ENCODE results near the gene ARIH1.
"Not testable (repeated sequence)": the region's sequence is repeated elsewhere in the genome, so short reads cannot be mapped to it uniquely, and the experiment has no call there.

Gene ARIH1

DNA sequence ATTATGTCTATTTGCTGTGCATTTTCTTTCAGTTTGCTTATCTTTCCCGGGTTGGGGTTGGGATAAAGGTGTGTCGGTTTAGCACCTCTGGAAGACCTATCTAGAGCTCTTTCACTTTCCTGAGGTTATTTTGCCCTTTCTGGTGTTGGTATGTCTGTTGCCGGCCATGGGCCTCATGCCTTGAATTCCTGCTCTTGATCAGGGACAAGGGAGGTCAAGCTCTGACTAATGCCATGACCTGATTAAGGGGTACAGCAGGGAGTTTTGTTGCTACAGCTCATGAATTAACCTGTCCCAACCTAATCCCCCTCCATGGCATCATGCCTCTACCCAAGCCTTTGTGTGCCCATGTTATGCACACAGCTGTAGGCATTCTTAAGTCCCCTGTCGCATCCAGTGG is 109.9 kb downstream of the ARIH1 start:
- H3K36me3 Mint-ChIP-seq = peaks cover 40% of the 10 kb centered on the region
- no peaks in the 10 kb centered on the region for H3K4me1 Mint-ChIP-seq
- no peak for DNase-seq
- no peaks in the 10 kb centered on the region for H3K27me3 Mint-ChIP-seq
- H3K4me3 Mint-ChIP-seq = no peak overlapping the region
- peaks cover 2% of the 10 kb centered on the region for H3K9me3 Mint-ChIP-seq
- H3K27ac Mint-ChIP-seq = no peak overlapping the region
- CTCF ChIA-PET = interaction anchor here (1.1 to 1.3 kb wide), 2 partner anchors 16 kb away, joined by 4 to 5 read pairs; no protein-coding TSS in a partner anchor

DNA sequence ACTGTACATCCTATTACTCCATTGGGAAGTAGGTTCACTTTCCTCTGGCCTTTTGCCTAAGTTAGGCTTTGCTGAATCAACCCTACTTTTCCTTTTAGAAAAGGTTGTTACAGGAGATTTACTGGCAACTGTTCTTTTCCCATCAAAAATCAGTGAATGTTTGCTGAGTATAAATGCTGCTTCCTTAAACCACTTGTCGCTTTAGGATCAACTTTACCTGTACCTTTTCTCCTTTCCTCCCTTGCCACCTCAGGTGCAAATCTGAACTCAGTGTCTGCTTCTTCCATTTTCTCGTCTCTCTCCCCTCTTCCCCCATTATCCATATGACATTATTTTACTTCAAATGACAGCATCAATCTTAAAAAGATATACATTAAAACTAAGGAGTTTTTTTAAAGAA is 110.9 kb downstream of the ARIH1 start:
- no peaks in the 10 kb centered on the region for H3K9me3 Mint-ChIP-seq
- H3K27me3 Mint-ChIP-seq = no peaks in the 10 kb centered on the region
- CTCF ChIA-PET = interaction anchor here (1.0 to 1.5 kb wide), 3 partner anchors 10 to 272 kb away, joined by 3 to 4 read pairs (median 4); no protein-coding TSS in a partner anchor
- no peak for DNase-seq
- H3K36me3 Mint-ChIP-seq = peaks cover 34% of the 10 kb centered on the region
- no peaks in the 10 kb centered on the region for H3K4me1 Mint-ChIP-seq
- H3K4me3 Mint-ChIP-seq = no peak overlapping the region
- no peak overlapping the region for H3K27ac Mint-ChIP-seq

DNA sequence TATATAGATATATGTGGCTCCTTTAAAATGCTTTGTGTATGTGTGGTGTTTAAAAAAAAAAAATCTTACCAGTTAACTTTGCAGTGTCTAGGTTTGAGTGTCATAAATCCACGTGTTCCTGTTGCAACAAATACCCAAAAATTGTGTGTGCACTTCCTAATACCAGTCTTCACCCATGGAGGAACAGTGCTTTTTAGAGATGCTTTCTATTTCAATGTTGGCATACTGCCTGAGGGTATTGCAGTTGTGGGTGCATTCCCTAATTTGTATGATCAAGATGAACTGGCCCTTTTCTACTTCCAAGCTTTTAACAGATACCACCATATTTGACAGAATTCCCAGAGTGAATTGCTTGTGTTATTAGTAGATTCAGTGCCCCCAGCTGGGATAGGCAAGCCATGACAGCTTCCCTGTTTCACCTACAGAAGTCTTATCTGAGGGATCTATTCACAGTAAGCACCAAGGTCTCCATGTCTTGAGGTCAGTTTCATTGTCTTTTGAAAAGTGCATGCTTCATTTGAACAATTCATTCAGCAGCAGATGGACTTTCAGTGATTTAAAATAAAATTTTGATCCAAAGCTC is 111.4 kb downstream of the ARIH1 start:
- DNase-seq = no peak
- H3K4me3 Mint-ChIP-seq = no peak overlapping the region
- no peak overlapping the region for H3K27ac Mint-ChIP-seq
- CTCF ChIA-PET = interaction anchor here (1.0 to 1.5 kb wide), 3 partner anchors 10 to 273 kb away, joined by 3 to 4 read pairs (median 4); no protein-coding TSS in a partner anchor
- peaks cover 30% of the 10 kb centered on the region for H3K36me3 Mint-ChIP-seq
- no peaks in the 10 kb centered on the region for H3K4me1 Mint-ChIP-seq
- no peaks in the 10 kb centered on the region for H3K9me3 Mint-ChIP-seq
- no peaks in the 10 kb centered on the region for H3K27me3 Mint-ChIP-seq

DNA sequence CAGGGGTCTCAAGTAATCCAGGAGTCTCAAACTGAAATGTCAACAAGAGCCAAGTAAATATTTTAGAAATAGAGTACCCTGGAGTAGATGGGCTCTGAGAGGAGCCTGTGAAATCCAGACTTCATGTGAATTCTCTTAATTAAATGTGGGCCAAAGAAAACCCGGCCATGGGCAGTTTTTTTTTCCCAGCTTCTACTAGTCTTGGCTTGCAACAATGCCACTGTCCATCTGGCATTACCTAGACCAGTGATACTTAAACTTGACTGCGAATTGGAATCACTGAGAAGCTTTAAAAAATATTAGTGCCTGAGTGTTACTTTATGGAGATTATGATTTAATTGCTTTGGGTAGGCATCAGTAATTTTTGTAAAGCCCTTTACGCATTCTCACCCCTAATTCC is 114.0 kb downstream of the ARIH1 start:
- H3K9me3 Mint-ChIP-seq = no peaks in the 10 kb centered on the region
- H3K27ac Mint-ChIP-seq = no peak overlapping the region
- CTCF ChIA-PET = no interaction called here
- H3K27me3 Mint-ChIP-seq = no peaks in the 10 kb centered on the region
- no peak overlapping the region for H3K4me3 Mint-ChIP-seq
- H3K4me1 Mint-ChIP-seq = no peaks in the 10 kb centered on the region
- H3K36me3 Mint-ChIP-seq = peaks cover 18% of the 10 kb centered on the region
- no peak for DNase-seq

DNA sequence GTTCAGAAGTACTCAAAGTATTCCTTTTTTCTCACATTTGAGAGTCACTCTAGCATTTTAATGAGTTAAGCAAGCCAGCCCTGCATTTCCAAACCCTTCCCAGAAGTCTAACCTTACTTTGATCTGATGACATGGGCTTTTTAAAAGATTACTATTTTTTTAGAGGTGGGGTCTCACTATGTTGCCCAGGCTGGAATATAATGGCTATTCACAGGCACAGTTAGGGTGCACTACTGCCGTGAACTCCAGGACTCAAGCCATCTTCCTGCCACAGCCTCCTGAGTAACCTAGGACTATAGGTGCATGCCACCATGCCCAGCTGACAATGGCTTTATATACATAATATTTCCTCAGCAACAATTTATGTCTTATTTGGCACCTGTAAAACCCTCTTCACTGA is 116.3 kb downstream of the ARIH1 start:
- Mint-ChIP-seq H3K9me3 (no peaks in the 10 kb centered on the region), H3K27me3 (no peaks in the 10 kb centered on the region), H3K4me1 (no peaks in the 10 kb centered on the region), H3K4me3 (no peak overlapping the region), H3K27ac (no peak overlapping the region), H3K36me3 (peaks cover 8% of the 10 kb centered on the region)
- CTCF ChIA-PET = interaction anchor here (2.1 kb wide), 1 partner anchor 10 kb away, joined by 12 read pairs; no protein-coding TSS in a partner anchor
- no peak for DNase-seq

DNA sequence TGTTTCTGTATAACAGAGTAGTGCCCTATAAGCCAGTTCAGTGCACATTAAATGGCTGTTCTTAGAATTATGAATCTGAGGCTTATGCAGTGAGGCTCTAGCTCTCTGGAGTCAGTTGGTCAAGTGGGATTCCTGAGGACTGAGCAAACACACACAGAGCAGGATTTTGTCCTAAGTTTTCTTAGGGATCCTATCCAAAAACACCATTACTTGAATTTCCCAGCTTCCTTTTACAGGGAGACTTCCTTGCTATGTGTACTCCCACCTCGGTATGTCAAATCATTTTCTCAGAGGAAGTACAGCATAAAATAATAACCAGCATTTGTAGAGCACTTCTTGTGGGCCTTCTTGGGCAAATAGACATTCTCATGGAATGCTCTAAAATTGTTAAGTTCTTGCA is 117.2 kb downstream of the ARIH1 start:
- CTCF ChIA-PET = interaction anchor here (2.1 kb wide), 1 partner anchor 9 kb away, joined by 12 read pairs; no protein-coding TSS in a partner anchor

DNA sequence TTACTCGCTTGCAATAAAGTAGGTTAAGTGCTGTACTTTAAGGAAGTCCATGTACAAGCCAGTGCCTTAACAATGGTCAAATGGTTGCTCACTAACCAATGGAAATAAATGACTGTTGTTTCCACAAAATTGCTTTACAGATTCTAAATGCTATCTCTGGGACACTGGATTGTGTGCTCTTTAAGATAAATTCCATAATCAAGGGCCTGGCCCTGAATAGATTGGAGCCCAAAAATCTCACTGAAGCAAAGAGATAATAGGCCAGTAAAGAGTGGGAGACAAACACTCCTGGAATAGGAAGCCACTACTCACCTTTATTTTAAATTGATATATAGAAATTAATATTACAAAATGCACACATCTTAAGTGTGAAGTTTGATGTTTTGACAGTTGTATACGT is 118.0 kb downstream of the ARIH1 start:
- H3K27me3 Mint-ChIP-seq = no peaks in the 10 kb centered on the region
- CTCF ChIA-PET = no interaction called here

More for the DNA sequence above, 117.2 kb downstream of the ARIH1 start:
- no peak for DNase-seq
- Mint-ChIP-seq H3K27ac (no peak overlapping the region), H3K36me3 (no peaks in the 10 kb centered on the region), H3K4me3 (no peak overlapping the region), H3K27me3 (no peaks in the 10 kb centered on the region), H3K9me3 (no peaks in the 10 kb centered on the region), H3K4me1 (no peaks in the 10 kb centered on the region)

DNA sequence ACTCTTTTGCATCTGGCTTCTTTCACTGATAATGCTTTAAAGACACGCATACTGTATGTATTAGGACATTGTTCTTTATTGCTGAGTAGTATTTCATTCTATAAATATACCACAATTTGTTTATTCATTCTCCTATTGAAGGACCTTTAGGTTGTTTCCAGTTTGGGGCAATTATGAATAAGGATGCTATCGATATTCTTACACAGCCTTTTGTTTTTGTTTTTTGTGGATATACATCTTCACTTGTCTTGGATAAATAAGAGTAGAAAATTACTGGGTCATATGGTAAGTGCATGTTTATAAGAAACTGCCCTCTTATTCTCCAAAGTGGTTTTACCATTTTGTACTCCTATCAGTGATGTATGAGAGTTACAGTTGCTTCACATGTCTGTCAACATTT is 118.5 kb downstream of the ARIH1 start:
- H3K27me3 Mint-ChIP-seq = no peaks in the 10 kb centered on the region
- H3K9me3 Mint-ChIP-seq = no peaks in the 10 kb centered on the region
- DNase-seq = no peak
- no peak overlapping the region for H3K4me3 Mint-ChIP-seq
- H3K4me1 Mint-ChIP-seq = no peaks in the 10 kb centered on the region
- no peak overlapping the region for H3K27ac Mint-ChIP-seq
- H3K36me3 Mint-ChIP-seq = no peaks in the 10 kb centered on the region
- CTCF ChIA-PET = no interaction called here

More for the DNA sequence above, 118.0 kb downstream of the ARIH1 start:
- no peaks in the 10 kb centered on the region for H3K9me3 Mint-ChIP-seq
- DNase-seq = no peak
- H3K27ac Mint-ChIP-seq = no peak overlapping the region
- H3K4me1 Mint-ChIP-seq = no peaks in the 10 kb centered on the region
- no peaks in the 10 kb centered on the region for H3K36me3 Mint-ChIP-seq
- H3K4me3 Mint-ChIP-seq = no peak overlapping the region

DNA sequence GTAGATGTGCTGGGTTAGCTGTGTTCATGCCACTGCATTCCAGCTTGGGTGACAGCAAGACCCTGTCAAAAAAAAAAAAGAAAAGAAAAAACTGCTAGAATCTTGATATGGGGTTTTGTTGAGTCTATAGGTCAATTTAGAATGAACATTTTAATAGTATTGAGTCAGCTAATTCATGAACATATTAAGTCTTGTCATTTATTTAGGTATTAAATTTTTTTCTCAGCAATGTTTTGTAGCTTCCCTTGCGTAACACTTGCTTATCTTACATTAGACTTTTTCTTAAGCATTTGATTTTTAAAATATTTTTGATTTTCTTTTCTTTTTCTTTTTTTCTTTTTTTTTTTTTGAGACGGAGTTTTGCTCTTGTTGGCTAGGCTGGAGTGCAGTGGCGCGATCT is 119.7 kb downstream of the ARIH1 start:
- H3K27ac Mint-ChIP-seq = no peak overlapping the region
- H3K4me1 Mint-ChIP-seq = no peaks in the 10 kb centered on the region
- no peak for DNase-seq
- H3K36me3 Mint-ChIP-seq = no peaks in the 10 kb centered on the region
- H3K27me3 Mint-ChIP-seq = no peaks in the 10 kb centered on the region
- CTCF ChIA-PET = interaction anchor here (0.9 kb wide), 1 partner anchor 77 kb away, joined by 3 read pairs; no protein-coding TSS in a partner anchor
- no peaks in the 10 kb centered on the region for H3K9me3 Mint-ChIP-seq
- H3K4me3 Mint-ChIP-seq = no peak overlapping the region

DNA sequence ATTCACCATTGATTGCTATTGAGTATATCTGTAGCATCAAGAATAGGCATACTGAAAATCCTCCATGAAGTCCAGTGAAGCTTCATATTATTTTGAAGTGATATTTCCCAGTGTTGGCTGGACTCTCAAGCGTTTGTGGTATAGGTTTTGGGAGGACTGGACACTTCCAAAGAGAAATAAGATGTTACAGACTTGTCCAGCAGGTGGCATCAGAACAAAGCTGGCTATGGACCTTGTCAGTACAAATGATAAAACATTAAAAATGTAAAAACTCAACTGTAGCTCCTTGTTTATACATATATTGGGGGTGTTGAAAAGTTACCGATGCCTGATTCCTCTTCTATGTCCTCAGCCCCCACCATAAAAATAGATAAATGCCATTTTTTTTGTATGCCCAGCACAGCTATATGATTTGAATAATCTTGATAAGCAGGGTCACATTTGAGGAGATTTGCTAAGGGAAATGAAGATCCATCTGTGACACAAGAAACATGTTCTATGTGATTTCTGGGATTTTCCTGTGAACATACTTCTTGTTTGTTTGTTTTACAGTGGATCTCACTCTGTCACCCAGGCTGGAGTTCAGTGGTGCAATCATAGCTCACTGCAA is 125.8 kb downstream of the ARIH1 start:
- no peaks in the 10 kb centered on the region for H3K4me1 Mint-ChIP-seq
- H3K9me3 Mint-ChIP-seq = no peaks in the 10 kb centered on the region
- H3K4me3 Mint-ChIP-seq = no peak overlapping the region
- no peaks in the 10 kb centered on the region for H3K36me3 Mint-ChIP-seq
- H3K27ac Mint-ChIP-seq = no peak overlapping the region
- H3K27me3 Mint-ChIP-seq = peaks cover 13% of the 10 kb centered on the region
- CTCF ChIA-PET = interaction anchor here (0.5 to 2.1 kb wide), 26 partner anchors 8 to 1024 kb away, joined by 3 to 12 read pairs (median 4); partner anchors contain the start of genes ARIH1, BBS4 and HIGD2B
- peak; percentile 41 for DNase-seq

DNA sequence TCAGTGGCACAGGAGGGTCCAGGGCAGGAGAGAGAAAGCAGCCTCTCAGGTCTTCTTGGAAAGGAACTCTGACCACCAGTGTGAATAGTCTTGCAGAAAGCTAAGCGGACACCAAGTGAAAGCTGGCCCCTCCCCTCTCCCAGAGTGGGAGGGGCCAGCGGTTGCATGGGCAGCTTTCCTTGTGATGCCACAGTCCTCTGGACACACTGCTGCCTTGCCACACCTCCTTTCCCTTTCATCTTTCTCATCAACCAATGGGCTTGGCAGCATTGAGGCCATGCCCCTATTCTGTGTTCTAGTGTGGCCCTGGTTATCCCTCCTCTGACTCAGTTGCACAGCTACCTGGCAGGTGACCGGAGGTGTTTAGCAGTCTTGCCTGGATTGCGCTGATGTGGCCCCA is 130.7 kb downstream of the ARIH1 start:
- CTCF ChIA-PET = no interaction called here
- Mint-ChIP-seq H3K36me3 (no peaks in the 10 kb centered on the region), H3K9me3 (no peaks in the 10 kb centered on the region), H3K27ac (no peak overlapping the region), H3K27me3 (peaks cover 13% of the 10 kb centered on the region), H3K4me1 (no peaks in the 10 kb centered on the region), H3K4me3 (no peak overlapping the region)
- DNase-seq = no peak

DNA sequence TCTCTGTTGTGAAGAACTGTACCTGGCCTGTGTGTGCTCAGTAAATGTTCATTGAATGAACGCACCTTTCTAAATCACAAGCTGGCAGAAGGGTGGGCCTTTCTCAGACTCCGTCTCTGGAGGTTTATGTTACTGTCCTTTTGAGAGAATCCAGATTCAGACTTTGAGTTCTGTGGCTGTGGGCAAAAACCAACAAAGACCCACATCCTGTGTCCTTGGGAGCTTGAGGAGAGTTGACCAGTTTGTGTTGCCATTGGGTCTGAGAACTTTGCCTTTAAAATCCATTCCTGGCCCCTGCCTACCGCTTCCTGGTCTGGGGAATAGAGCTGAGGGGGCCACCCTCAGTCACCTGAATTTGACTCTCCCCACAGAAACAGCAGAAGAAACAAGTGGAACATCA is 134.0 kb downstream of the ARIH1 start:
- H3K9me3 Mint-ChIP-seq, H3K4me1 Mint-ChIP-seq, H3K27me3 Mint-ChIP-seq, DNase-seq, H3K36me3 Mint-ChIP-seq, H3K27ac Mint-ChIP-seq, H3K4me3 Mint-ChIP-seq: not testable (repeated sequence)
- CTCF ChIA-PET = interaction anchor here (1.2 kb wide), 1 partner anchor 8 kb away, joined by 5 read pairs; no protein-coding TSS in a partner anchor

DNA sequence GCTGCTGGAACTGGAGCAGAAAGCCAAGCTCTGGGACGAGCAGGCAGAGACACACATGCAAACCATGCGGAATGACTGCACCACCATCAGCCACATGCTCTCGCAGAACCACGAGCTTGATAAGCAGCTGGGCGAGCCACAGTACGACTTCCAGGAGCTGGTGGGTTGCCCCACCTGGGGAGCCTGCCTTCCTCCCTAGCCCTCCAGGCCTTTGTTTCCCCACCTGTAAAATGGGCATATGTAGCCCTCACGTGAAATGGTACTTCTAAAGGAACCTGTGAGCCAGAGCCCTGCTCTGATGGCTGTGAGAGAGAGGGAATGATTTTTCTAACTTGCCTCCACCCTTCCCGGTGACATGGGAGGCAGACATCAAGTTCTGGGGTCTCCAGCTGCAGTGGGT is 135.7 kb downstream of the ARIH1 start:
- Mint-ChIP-seq H3K27ac (no peak overlapping the region), H3K27me3 (no peaks in the 10 kb centered on the region), H3K4me3 (no peak overlapping the region), H3K36me3 (no peaks in the 10 kb centered on the region), H3K4me1 (no peaks in the 10 kb centered on the region), H3K9me3 (no peaks in the 10 kb centered on the region)
- CTCF ChIA-PET = interaction anchor here (0.9 kb wide), 1 partner anchor 10 kb away, joined by 4 read pairs; no protein-coding TSS in a partner anchor
- no peak for DNase-seq

DNA sequence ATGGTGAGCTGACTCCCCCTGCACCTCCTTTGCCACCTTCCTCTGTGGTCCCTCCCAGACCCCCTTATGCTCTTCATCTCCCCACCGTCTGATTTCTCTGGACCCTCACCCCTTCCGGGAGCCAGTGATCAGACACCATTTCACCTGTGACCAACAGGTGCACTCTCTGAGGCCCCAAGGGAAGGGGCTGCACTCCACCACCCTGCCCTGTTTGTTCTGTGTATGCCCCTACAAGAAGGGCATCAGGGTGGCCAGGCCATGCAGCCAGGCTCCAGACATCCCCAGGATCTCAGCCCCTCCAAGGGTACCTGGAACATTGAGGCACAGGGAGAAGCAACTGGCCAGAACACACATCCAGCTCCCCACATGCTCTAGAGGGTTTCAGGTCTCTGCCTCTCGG is 138.2 kb downstream of the ARIH1 start:
- DNase-seq = not testable (repeated sequence)

More for the DNA sequence above, 138.2 kb downstream of the ARIH1 start:
- not testable (repeated sequence) for H3K36me3 Mint-ChIP-seq, H3K27ac Mint-ChIP-seq, H3K27me3 Mint-ChIP-seq, H3K4me1 Mint-ChIP-seq, H3K9me3 Mint-ChIP-seq, H3K4me3 Mint-ChIP-seq
- CTCF ChIA-PET = interaction anchor here (1.1 kb wide), 1 partner anchor 12 kb away, joined by 3 read pairs; no protein-coding TSS in a partner anchor

Measured in activated naive CD4-positive, alpha-beta T cell treated with anti-CD3 and anti-CD28 coated beads, Interleukin-2, amount 10 ng/mL, durations not matched to agents 7 days and 5 days (primary cell).